HL-60 (cell line): ENCODE data around the gene MMP10.

Source experiments
- DNase-seq, 2 experiments: peaks; one replicate each; pipeline ENCODE4 v3.0.0-alpha.2; 2010 to 2020; ENCODE audit warnings: low read depth in 1 of 2, low spot score in 1 of 2
- H3K27ac ChIP-seq: fragments of 250-450 bp; sonication (Bioruptor Pico); replicated peaks from 2 replicates; pipeline ENCODE4 v1.5.1; 2020; ENCODE audit warnings: mild to moderate bottlenecking, moderate library complexity
- H3K27me3 ChIP-seq: fragments of 250-450 bp; sonication (Bioruptor Pico); 2 replicates; pipeline ENCODE4 v1.5.1; 2021; ENCODE audit warnings: mild to moderate bottlenecking, moderate library complexity; ENCODE audit not compliant: insufficient read depth, poor library complexity, severe bottlenecking
- H3K4me3 ChIP-seq: replicated peaks from 2 replicates; pipeline ENCODE4 v1.5.1; 2011; ENCODE audit warnings: mild to moderate bottlenecking, control low read depth, low read length; ENCODE audit not compliant: insufficient read depth
- GABPA ChIP-seq: IDR thresholded peaks from 2 replicates; pipeline ENCODE4 v1.6.1; 2012; ENCODE audit warnings: low read depth
- POLR2AphosphoS5 ChIP-seq: IDR thresholded peaks from 2 replicates; pipeline ENCODE4 v1.6.1; 2012; ENCODE audit warnings: low read depth
- REST ChIP-seq: IDR thresholded peaks from 2 replicates; pipeline ENCODE4 v1.6.1; 2012; ENCODE audit warnings: low read depth; ENCODE audit not compliant: insufficient replicate concordance
- SPI1 ChIP-seq: IDR thresholded peaks from 2 replicates; pipeline ENCODE4 v1.6.1; 2012; ENCODE audit warnings: low read depth, mild to moderate bottlenecking, borderline replicate concordance
- TF ChIP-seq, protein P1 (sequence below): IDR thresholded peaks from one replicate; pipeline ENCODE4 v1.5.1; 2011; ENCODE audit warnings: low read length, control low read depth, inconsistent platforms; ENCODE audit not compliant: insufficient read depth

Gene MMP10

DNA sequence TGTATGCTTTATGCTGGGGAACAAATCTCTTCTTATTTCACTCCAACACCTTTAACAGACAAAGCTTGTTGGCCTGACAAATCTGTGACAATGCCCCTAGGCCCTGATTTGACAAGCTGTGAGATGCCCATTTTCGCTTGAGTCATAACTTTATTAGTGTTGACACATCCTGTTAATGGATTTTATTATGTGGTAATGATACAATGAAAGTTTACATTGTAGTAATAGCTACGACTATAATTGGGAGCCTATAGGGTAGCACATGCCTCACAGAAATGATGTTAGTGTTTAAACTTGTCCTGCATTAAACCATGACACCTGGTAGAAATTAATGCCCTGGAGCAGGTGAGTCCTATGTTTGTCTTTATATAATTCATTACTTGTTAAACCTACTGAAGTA is 3.3 kb upstream of the MMP10 start:
- H3K27me3 ChIP-seq = peaks cover 7% of the 10 kb centered on the region
- no peak for TF ChIP-seq SPI1
- TF ChIP-seq, protein P1, sequence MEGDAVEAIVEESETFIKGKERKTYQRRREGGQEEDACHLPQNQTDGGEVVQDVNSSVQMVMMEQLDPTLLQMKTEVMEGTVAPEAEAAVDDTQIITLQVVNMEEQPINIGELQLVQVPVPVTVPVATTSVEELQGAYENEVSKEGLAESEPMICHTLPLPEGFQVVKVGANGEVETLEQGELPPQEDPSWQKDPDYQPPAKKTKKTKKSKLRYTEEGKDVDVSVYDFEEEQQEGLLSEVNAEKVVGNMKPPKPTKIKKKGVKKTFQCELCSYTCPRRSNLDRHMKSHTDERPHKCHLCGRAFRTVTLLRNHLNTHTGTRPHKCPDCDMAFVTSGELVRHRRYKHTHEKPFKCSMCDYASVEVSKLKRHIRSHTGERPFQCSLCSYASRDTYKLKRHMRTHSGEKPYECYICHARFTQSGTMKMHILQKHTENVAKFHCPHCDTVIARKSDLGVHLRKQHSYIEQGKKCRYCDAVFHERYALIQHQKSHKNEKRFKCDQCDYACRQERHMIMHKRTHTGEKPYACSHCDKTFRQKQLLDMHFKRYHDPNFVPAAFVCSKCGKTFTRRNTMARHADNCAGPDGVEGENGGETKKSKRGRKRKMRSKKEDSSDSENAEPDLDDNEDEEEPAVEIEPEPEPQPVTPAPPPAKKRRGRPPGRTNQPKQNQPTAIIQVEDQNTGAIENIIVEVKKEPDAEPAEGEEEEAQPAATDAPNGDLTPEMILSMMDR = no peak
- no peak for TF ChIP-seq GABPA
- TF ChIP-seq REST = no peak
- no peak for TF ChIP-seq POLR2AphosphoS5
- H3K4me3 ChIP-seq = no peak overlapping the region
- no peak for DNase-seq
- no peak overlapping the region for H3K27ac ChIP-seq

DNA sequence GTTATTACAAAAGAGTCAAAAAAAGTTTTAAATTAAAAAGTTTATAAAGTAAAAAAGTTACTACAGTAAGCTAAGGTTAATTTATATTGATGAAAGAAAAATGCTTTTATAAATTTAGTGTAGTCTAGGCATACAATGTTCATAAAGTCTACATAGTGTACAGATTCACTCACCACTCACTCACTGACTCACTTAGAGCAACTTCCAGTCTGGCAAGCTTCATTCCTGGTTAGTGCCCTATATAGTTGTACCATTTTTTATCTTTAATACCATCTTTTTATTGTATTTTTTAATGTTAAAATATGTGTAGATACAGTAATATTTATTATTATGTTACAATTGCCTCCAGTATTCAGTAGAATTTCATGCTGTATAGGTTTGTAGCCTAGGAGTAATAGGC is 2.6 kb upstream of the MMP10 start:
- Histone ChIP-seq H3K27ac (no peak overlapping the region), H3K27me3 (peaks cover 7% of the 10 kb centered on the region), H3K4me3 (no peak overlapping the region)
- no peak for DNase-seq
- TF ChIP-seq, protein P1 = no peak
- TF ChIP-seq GABPA (no peak), REST (no peak), POLR2AphosphoS5 (no peak), SPI1 (no peak)

DNA sequence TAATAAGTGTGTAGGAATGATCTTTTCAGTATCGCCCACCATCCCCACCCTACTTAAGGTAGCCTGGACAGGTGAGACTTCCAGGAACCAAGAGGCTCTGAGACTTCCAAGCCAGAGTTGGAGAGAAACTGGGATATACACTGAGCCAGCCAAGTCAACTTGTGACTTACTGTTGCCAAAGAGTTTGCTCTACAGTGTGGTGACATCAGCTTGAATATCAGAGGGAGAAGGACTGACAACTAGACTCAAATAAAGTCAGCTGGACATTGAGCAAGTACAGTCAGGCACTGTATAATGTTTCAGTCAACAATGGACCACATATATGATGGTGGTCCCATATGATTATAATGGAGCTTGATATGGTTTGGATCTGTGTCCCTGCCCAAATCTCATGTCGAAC is 1.2 kb upstream of the MMP10 start:
- H3K27ac ChIP-seq = no peak overlapping the region
- no peak for DNase-seq
- TF ChIP-seq GABPA (no peak), SPI1 (no peak), POLR2AphosphoS5 (no peak)
- H3K4me3 ChIP-seq = no peak overlapping the region
- peaks cover 7% of the 10 kb centered on the region for H3K27me3 ChIP-seq

GRCh38 chr11:102776454-102776853 is 4.0 kb downstream of the MMP10 start:
- Histone ChIP-seq H3K27me3 (peaks cover 7% of the 10 kb centered on the region), H3K27ac (no peak overlapping the region), H3K4me3 (no peak overlapping the region)
- DNase-seq = no peak
- TF ChIP-seq POLR2AphosphoS5 (no peak), GABPA (no peak)
- TF ChIP-seq, protein P1 = no peak
